Testis (tissue), 3 donors: ENCODE data around the gene VPS37C. TPM values are rescaled to one million over a fixed set of nuclear protein-coding genes. Genes with fewer than 3 reads are reported as not detected.

Experiments used
- DNase-seq: peaks from one replicate; pipeline ENCODE4 v3.0.0-alpha.2; 2019
- H3K27ac ChIP-seq, 2 donors: fragments of 200-600 bp; sonication (generic); one replicate each; pipeline ENCODE4 v1.5.1; 2019
- H3K27me3 ChIP-seq: fragments of 200-600 bp; sonication (generic); one replicate; pipeline ENCODE4 v1.5.1; 2019
- H3K36me3 ChIP-seq: fragments of 200-600 bp; sonication (generic); one replicate; pipeline ENCODE4 v1.5.1; 2017; ENCODE audit warnings: low read depth; ENCODE audit errors: missing control alignments
- H3K4me1 ChIP-seq: fragments of 200-600 bp; sonication (generic); one replicate; pipeline ENCODE4 v1.5.1; 2019
- H3K4me3 ChIP-seq, 2 donors: fragments of 200-600 bp; sonication (generic); one replicate each; pipeline ENCODE4 v1.5.1; 2017 to 2019
- H3K9me3 ChIP-seq: fragments of 200-600 bp; sonication (generic); one replicate; pipeline ENCODE4 v1.5.1; 2017
- CTCF ChIP-seq, 3 experiments: fragments of 450-650 bp in 2 of 3; fragments of 200-600 bp in 1 of 3; sonication (generic) in 1 of 3; IDR thresholded peaks; one replicate each; pipeline ENCODE4 v1.5.1; 2016 to 2019; ENCODE audit warnings: antibody characterized with exemption in 3 of 3, mild to moderate bottlenecking in 2 of 3, moderate library complexity in 1 of 3
- POLR2A ChIP-seq: fragments of 450-650 bp; IDR thresholded peaks from one replicate; pipeline ENCODE4 v1.6.1; 2017; ENCODE audit warnings: antibody characterized with exemption, mild to moderate bottlenecking, moderate library complexity
- WGBS, 2 donors: methylation state at CpG; one replicate each; pipeline ENCODE4 v1.1.5; 2018; 5-methylcytosine and 5-hydroxymethylcytosine counted together
- intact Hi-C: fragments of 100-400 bp; cut with DNase I; formaldehyde crosslinking; loops from one replicate; pipeline ENCODE4 v1.15.1; 2023; ENCODE audit warnings: low total_unique reads
- polyA plus RNA-seq: library from polyadenylated mRNA; stranded (reverse); fragments of 350-450 nt; fragmentation: Illumina TruSeq; extraction: RNeasy Lipid Tissue Mini Kit (QIAGEN cat#74804); gene quantifications from one replicate; pipeline ENCODE4 v1.2.3, GENCODE V29; 2014; ENCODE audit warnings: low read depth, low replicate concordance; ENCODE audit not compliant: insufficient read depth
- total RNA-seq, 2 donors: library from RNA; depleted of rRNA; stranded (reverse); fragments of >200 nt; gene quantifications; one replicate each; pipeline ENCODE4 v1.2.3, GENCODE V29; 2016

Gene VPS37C
- total and polyA plus RNA-seq, 3 donors from 2014 or later, result 29.1 to 36.9 (median 31.0) TPM

DNA sequence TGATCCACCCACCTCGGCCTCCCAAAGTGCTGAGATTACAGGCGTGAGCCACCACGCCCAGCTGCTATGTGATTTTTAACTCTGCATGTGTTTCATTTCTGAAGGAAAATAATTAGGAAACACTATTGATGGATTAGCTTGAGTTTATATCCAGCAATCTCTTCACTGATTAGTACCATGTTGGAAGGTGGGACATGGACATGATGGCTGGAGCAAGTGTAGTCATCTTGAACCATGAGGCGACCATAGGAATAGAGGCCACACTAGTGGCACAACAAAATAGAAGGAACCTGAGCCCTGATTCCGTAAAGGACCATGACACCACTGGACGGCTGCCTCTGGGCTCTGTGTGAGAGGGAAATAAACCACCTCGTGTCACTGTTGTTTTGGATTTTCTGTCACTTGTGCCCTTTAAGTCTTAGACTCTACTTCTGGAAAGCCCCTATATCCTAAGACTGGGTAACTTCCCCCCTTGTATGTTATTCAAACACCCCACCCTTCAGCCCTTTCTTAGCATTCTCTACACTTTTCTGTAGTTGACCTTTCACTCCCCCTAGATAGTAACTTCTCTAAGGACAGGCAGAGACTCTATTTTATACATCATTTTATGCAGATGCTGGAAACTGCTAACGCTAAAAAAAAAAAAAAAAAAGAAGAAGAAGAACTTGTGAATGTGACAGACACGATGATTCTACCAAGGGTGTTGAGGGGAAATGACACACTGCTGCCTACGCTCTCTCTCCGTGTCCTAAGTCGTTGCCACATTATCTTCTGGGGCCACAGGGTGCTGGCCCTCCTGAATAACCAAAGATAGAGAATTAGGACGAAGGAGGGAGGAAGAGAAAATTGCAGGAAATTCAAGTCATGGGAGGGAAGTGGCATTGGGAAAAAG is 2.7 kb upstream of the VPS37C start:
- Histone ChIP-seq H3K36me3 (no peaks in the 10 kb centered on the region), H3K27me3 (no peaks in the 10 kb centered on the region), H3K27ac (no peak overlapping the region), H3K9me3 (no peaks in the 10 kb centered on the region), H3K4me1 (peaks cover 19% of the 10 kb centered on the region), H3K4me3 (no peak overlapping the region)
- DNase-seq, result no peak
- 86 to 87% methylated on average over 13 of the region's 13 CpGs for WGBS, 2 donors
- TF ChIP-seq CTCF (IDR thresholded peaks at IDR 0.05) (no peak), POLR2A (no peak)
- intact Hi-C loops, result no loop called here

GRCh38 chr11:61163021-61163420 is 1.8 kb upstream of the VPS37C start:
- DNase-seq, result no peak
- TF ChIP-seq CTCF (IDR thresholded peaks at IDR 0.05), result no peak
- no peak for TF ChIP-seq POLR2A
- no peaks in the 10 kb centered on the region for H3K36me3 ChIP-seq
- no peaks in the 10 kb centered on the region for H3K27me3 ChIP-seq
- 73 to 84% methylated on average over 4 of the region's 4 CpGs for WGBS, 2 donors
- H3K27ac ChIP-seq, result no peak overlapping the region
- H3K9me3 ChIP-seq, result no peaks in the 10 kb centered on the region
- no peak overlapping the region for H3K4me3 ChIP-seq
- peaks cover 27% of the 10 kb centered on the region for H3K4me1 ChIP-seq
- intact Hi-C loops, result no loop called here

DNA sequence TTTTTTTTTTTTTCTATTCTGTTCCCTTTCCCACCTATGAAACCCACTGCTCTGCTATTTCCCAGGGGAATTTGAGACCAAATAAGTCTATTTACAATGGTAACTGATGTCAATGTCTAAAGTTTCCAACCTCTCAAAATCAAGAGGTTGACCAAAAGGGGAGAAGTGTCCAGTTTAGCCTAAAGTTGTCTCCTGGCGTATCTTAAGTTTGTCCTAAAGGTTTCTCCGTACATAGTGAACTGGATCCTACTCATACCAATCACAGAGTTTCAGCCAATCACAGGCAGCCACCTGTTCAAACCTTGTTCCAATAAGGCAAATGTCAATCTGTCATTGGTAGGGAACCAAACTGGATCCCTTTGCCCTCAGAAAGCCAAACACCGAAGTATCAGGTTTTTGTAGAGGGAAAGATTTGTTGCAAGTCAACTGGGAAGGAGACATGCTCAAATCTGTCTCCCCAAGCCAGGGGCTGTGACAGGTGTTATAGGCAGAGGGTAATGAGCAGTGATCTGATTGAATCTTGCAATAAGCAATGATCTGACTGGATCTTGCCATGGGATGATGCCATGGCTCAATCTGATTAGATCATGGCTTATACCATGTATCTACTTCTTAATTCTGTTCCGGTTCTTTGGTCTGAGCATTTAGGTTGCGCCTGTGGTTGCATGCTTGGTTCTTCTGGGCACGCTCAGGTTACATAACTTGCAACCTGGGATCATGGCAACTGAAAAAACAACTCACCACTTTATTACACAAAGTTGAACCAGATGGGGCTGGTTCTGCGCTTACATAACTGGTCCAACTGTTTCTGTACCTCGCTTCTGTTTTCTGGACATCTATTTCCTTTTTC is 1.1 kb upstream of the VPS37C start:
- DNase-seq, result peak; percentile 70

GRCh38 chr11:61160487-61161189 is 588 bp downstream of the VPS37C start:
- Histone ChIP-seq H3K4me1 (peaks cover 27% of the 10 kb centered on the region), H3K36me3 (no peaks in the 10 kb centered on the region), H3K9me3 (no peaks in the 10 kb centered on the region), H3K27ac (peak overlapping the region; percentile 97 to 99), H3K4me3 (peak overlapping the region; percentile 72 to 98), H3K27me3 (no peaks in the 10 kb centered on the region)
- TF ChIP-seq POLR2A, result no peak
- TF ChIP-seq CTCF (IDR thresholded peaks at IDR 0.05), result no peak
- 5 to 8% methylated on average over 9 to 25 of the region's 25 CpGs for WGBS, 2 donors
- DNase-seq, result no peak
- intact Hi-C loops, result no loop called here

More for the DNA sequence above, 1.1 kb upstream of the VPS37C start:
- Histone ChIP-seq H3K4me1 (peaks cover 27% of the 10 kb centered on the region), H3K4me3 (peak overlapping the region; percentile 72 to 98), H3K27me3 (no peaks in the 10 kb centered on the region), H3K36me3 (no peaks in the 10 kb centered on the region), H3K9me3 (no peaks in the 10 kb centered on the region), H3K27ac (peak overlapping the region; percentile 97 to 99)
- intact Hi-C loops, result no loop called here
- no peak for TF ChIP-seq POLR2A
- no peak for TF ChIP-seq CTCF (IDR thresholded peaks at IDR 0.05)
- WGBS, 2 donors, result 53 to 55% methylated on average over 8 of the region's 8 CpGs
